Upper lobe of right lung (tissue), 1 donor: Measurements from ENCODE around the gene RASIP1. TPM values are rescaled to one million over a fixed set of nuclear protein-coding genes. Genes with fewer than 3 reads are reported as not detected.

Source experiments
- ATAC-seq: fragments of 200-7000 bp; cut with Tn5 transposase; one replicate; pipeline ENCODE4 v1.9.1; 2020; ENCODE audit warnings: mild to moderate bottlenecking, moderate library complexity
- DNase-seq: peaks from one replicate; pipeline ENCODE4 v3.0.0-alpha.2; 2020
- H3K27ac ChIP-seq: fragments of 200-600 bp; one replicate; pipeline ENCODE4 v1.8.0; 2022
- H3K27me3 ChIP-seq: fragments of 200-600 bp; one replicate; pipeline ENCODE4 v1.8.0; 2022; ENCODE audit warnings: mild to moderate bottlenecking
- H3K36me3 ChIP-seq: fragments of 200-600 bp; one replicate; pipeline ENCODE4 v1.8.0; 2022
- H3K4me1 ChIP-seq: fragments of 200-600 bp; one replicate; pipeline ENCODE4 v1.8.0; 2022
- H3K4me3 ChIP-seq: fragments of 200-600 bp; one replicate; pipeline ENCODE4 v1.8.0; 2022; ENCODE audit warnings: mild to moderate bottlenecking
- H3K9me3 ChIP-seq: fragments of 200-600 bp; one replicate; pipeline ENCODE4 v1.8.0; 2022
- CTCF ChIP-seq: fragments of 200-600 bp; IDR thresholded peaks from one replicate; pipeline ENCODE4 v1.8.0; 2022; ENCODE audit warnings: antibody characterized with exemption
- intact Hi-C: fragments of 100-400 bp; cut with DNase I; formaldehyde crosslinking; loops from one replicate; pipeline ENCODE4 v1.11.0; 2022
- total RNA-seq: library from RNA; stranded (reverse); fragmentation: NEBNext Ultra II Directional; extraction: Animal tissue kit (Norgen Biotek cat#: 25700); gene quantifications from one replicate; pipeline ENCODE4 v1.2.1, GENCODE V29; 2021
- donor health status: DM: no; HTN: yes; CAD: no; lungs with severe emphysema.

RASIP1 gene
- total RNA-seq, 1 donor from 2014 or later = 54.5 TPM

DNA sequence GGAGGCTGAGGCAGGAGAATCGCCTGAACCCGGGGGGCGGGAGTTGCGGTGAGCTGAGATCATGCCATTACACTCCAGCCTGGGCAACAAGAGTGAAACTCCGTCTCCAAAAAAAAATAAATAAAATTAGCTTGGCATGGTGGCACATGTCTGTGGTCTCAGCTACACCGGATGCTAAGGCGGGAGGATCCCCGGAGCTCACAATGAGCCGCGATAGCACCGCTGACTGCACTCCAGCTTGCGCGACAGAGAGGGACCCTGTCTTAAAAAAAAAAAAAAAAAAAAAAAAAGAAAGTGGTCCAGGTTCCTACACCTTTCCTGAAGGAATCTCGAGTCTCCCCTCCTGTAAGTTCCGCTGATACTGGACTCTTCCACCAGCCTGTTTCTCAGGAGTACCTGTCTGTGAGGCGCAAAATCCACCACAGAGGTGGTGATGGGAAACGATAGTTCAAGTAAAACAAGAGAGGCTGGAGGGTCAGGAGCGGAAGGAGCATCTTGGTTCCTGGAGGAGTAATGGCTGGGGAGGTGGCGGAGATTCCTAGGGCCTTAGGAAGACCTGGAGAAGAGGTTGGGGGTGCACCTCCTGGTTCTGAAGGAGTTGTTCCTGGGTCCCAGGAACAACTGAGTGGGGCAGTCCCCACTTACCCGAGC is 11.6 kb upstream of the RASIP1 start:
- peak overlapping the region; percentile 56 for H3K4me3 ChIP-seq
- H3K27me3 ChIP-seq = peaks cover 19% of the 10 kb centered on the region
- peaks cover 18% of the 10 kb centered on the region for H3K4me1 ChIP-seq
- H3K27ac ChIP-seq = peak overlapping the region; percentile 63
- no peak for TF ChIP-seq CTCF
- DNase-seq (no peak), ATAC-seq (no peak)
- intact Hi-C loops = no loop called here
- no peaks in the 10 kb centered on the region for H3K36me3 ChIP-seq
- H3K9me3 ChIP-seq = no peaks in the 10 kb centered on the region

- H3K4me1 ChIP-seq = peaks cover 18% of the 10 kb centered on the region
- ATAC-seq = no peak
- H3K4me3 ChIP-seq = peak overlapping the region; percentile 56
- intact Hi-C loops = no loop called here
- no peak overlapping the region for H3K27ac ChIP-seq
- H3K9me3 ChIP-seq = no peaks in the 10 kb centered on the region
- no peak for DNase-seq
- no peaks in the 10 kb centered on the region for H3K36me3 ChIP-seq
- no peak for TF ChIP-seq CTCF
- peaks cover 19% of the 10 kb centered on the region for H3K27me3 ChIP-seq
Measured at GRCh38 chr19:48750771-48751504, 10.5 kb upstream of the RASIP1 start.

DNA sequence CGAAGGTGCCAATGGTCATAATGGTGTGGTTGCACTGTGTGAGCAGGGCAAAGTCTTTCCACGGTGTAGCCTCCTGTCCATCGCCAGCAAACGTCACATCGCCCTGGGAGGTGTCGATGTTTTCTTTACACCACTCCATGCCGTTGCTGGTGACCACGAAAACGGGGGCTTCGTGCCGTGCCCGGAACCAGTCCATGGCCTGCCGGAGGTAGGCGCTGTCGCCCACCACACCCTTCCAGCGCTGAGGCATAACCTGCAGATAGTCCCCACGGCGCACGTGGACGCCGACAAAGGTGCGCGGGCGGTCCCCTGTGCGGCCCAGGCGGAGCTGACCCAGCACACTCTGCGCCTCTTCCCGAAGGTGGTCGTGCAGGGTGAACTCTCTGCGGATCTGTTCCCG is 9.9 kb upstream of the RASIP1 start:
- H3K9me3 ChIP-seq = no peaks in the 10 kb centered on the region
- H3K27me3 ChIP-seq = peaks cover 19% of the 10 kb centered on the region
- ATAC-seq (no peak), DNase-seq (no peak)
- peaks cover 18% of the 10 kb centered on the region for H3K4me1 ChIP-seq
- no peak overlapping the region for H3K27ac ChIP-seq
- H3K4me3 ChIP-seq = peak overlapping the region; percentile 56
- no peak for TF ChIP-seq CTCF
- intact Hi-C loops = no loop called here
- H3K36me3 ChIP-seq = no peaks in the 10 kb centered on the region

DNA sequence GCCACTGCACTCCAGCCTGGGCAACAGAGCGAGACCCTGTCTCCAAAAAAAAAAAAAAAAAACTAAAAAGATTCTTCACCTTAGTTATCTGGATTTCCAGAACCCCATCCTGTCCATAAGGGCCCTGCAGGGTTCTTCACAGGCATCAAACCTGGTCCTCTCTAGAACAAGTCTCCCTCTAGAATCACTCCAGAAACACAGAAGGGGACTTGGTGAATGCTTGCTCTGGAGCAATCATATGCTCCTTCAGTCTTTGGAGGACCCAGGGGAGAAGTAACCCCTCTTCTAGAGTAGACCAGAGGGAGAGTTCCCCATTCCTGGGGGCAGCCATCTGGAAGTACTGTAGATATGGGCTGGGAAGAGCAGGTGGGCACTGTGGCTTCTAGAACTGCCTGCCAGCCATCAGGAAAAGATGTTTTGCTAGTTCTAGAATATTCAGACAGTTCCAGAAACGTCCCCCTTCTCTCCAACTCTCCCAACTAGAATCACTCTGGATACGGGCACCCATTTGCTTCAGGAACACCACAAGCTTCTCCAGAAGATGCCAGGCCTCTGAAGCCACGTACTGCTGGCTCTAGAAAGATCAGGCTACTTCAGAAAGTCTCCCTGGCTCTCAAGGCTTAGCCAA is 9.3 kb upstream of the RASIP1 start:
- Histone ChIP-seq H3K27ac (no peak overlapping the region), H3K4me3 (no peak overlapping the region)

More for the DNA sequence above, 9.3 kb upstream of the RASIP1 start:
- Histone ChIP-seq H3K4me1 (peaks cover 18% of the 10 kb centered on the region), H3K36me3 (no peaks in the 10 kb centered on the region), H3K9me3 (no peaks in the 10 kb centered on the region), H3K27me3 (peaks cover 19% of the 10 kb centered on the region)
- intact Hi-C loops = no loop called here
- no peak for ATAC-seq
- TF ChIP-seq CTCF = no peak
- DNase-seq = no peak
